SH-SY5Y (cell line): ENCODE results near the gene EPHA6.

Experiments
- GATA2 ChIP-seq: IDR thresholded peaks from 2 replicates; pipeline ENCODE4 v1.6.1; 2011; ENCODE audit warnings: mild to moderate bottlenecking, low read depth, low read length
- GATA3 ChIP-seq: IDR thresholded peaks from 2 replicates; pipeline ENCODE4 v1.6.1; 2011; ENCODE audit warnings: low read depth, mild to moderate bottlenecking, low read length, moderate library complexity

GRCh38 chr3:96831175-96831574, 16.8 kb downstream of the EPHA6 start:
- TF ChIP-seq GATA2 = no peak
- TF ChIP-seq GATA3 = no peak
